Inflammatory macrophage (primary cell): ENCODE data around the gene CSNK1G1.
"Not testable (repeated sequence)": the region's sequence is repeated elsewhere in the genome, so short reads cannot be mapped to it uniquely, and the experiment has no call there.

Source experiments
- DNase-seq, 2 donors: peaks; one replicate each; pipeline ENCODE4 v3.0.0-alpha.2; 2020 to 2022

CSNK1G1 gene

GRCh38 chr15:64348455-64348854, 7.5 kb downstream of the CSNK1G1 start:
- no peak for DNase-seq

- DNase-seq = not testable (repeated sequence)
These were observed 9.7 kb downstream of the CSNK1G1 start for GRCh38 chr15:64346242-64346641.

DNA sequence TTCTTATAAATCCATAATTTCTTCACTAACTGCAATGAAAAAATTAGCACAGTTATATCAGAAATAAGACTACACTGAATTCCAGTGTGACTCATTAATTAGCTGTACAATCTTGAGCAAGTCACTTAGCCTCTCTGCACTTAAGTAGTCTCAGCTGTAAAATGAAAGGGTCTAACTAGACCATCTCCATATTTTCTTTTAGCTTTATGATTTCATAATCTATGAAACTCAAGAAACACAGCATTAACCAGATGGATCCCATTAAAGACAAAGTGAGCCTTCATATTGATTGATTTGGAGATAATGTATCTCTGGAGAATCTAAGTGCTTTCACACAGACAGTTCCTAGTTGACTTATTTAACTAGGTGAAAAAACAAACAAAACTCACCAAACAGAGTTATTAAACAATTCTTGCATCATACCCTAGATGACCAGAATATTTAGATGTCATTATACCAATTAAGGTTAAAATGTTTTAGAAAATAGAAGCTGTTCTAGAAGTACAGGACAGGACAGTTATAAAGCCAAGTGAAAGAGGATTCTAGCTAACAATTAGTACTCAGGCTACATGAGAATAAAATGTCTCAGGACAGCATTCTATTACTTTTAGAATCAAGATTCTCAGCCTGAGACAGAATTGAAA, 11.2 kb downstream of the CSNK1G1 start:
- no peak for DNase-seq

DNA sequence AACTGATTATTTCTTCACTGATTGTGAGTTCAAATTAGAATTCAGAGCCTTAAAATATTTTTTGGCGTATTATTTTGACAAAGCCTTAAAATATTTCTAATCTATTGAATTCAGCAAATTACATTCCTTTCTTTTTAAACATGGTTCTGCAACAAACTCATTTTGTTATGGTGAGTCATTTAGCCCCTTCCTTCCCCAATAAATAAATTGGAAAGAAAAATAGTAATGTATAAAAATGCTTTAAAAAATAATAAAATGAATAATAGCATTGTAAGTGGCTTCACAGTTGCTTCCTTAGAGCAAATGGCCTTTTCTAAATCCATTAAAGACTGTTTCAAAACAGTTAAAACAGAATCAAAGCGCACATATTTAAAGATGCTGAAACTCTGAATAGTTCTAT, 12.1 kb downstream of the CSNK1G1 start:
- no peak for DNase-seq

DNA sequence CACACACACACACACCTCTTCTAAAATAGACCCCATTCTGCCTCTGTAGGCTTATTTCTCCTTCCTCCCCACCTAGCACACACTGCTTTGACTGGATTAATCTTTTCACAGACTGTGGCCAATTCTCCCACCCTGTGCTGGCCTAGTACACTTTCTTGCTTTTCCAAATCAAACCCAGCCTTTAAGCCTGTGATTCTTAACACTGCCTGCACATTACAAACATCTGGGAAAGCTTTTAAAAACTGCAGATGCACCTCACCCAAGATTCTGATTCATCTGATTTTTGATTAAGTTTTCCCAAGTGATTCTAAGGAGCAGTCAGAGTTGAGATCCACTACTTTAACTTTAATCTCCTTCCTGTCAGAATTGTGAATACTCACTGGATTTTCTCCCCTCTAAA, 12.8 kb downstream of the CSNK1G1 start:
- no peak for DNase-seq

DNA sequence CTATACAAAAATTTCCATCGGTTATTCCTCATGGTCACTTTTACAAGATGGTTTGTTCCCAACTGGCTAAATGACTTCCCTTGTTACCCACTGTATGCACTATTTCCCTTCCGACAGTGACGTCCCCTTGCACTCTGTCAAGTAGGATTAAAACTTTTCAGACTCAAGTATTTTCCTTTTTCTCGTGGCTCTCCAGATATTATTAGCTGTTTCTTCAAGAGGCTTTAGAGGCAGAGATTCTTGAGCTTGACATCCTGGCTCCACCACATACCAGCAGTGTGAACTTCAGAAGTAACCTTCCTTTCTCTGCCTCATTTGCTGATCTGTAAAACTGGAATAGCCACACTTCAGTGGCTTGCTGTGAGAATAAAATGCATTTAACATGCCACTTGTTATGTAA, 14.0 kb downstream of the CSNK1G1 start:
- no peak for DNase-seq

DNA sequence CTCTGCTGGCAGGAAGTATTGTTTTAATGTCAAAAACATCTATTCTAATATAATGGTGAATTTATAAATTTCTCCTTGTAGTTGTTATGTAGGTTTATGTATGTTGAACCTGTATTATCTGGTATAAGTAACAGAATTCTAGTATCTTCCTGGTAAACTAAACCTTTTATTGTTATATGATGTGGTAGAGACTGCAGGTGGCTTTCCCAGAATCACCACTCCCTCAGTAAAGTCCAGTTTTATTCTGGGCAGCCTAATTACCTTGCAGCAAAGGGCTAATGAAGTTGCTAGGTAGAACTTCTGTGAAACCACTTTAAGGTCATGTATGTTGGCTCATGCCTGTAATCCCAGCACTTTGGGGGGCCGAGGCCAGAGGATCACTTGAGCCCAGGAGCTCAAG, 15.6 kb downstream of the CSNK1G1 start:
- no peak for DNase-seq

- no peak for DNase-seq
These were observed 18.2 kb downstream of the CSNK1G1 start for GRCh38 chr15:64337761-64338160.

GRCh38 chr15:64333986-64334929, 21.7 kb downstream of the CSNK1G1 start:
- no peak for DNase-seq

- DNase-seq = no peak
These were observed 22.5 kb downstream of the CSNK1G1 start for GRCh38 chr15:64333516-64333915.

DNA sequence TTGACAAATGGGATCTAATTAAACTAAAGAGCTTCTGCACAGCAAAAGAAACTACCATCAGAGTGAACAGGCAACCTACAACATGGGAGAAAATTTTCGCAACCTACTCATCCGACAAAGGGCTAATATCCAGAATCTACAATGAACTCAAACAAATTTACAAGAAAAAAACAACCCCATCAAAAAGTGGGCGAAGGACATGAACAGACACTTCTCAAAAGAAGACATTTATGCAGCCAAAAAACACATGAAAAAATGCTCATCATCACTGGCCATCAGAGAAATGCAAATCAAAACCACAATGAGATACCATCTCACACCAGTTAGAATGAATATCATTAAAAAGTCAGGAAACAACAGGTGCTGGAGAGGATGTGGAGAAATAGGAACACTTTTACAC, 24.3 kb downstream of the CSNK1G1 start:
- DNase-seq = not testable (repeated sequence)

GRCh38 chr15:64326975-64327374, 29.0 kb downstream of the CSNK1G1 start:
- DNase-seq = not testable (repeated sequence)

DNA sequence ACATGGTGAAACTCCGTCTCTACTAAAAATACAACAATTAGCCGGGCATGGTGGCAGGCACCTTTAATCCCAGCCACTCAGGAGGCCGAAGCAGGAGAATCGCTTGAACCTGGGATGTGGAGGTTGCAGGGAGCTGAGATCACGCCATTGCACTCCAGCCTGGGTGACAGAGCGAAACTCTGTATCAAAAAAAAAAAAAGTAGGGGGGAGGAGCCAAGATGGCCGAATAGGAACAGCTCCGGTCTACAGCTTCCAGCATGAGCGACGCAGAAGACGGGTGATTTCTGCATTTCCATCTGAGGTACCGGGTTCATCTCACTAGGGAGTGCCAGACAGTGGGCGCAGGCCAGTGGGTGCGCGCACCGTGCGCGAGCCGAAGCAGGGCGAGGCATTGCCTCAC, 29.5 kb downstream of the CSNK1G1 start:
- not testable (repeated sequence) for DNase-seq

DNA sequence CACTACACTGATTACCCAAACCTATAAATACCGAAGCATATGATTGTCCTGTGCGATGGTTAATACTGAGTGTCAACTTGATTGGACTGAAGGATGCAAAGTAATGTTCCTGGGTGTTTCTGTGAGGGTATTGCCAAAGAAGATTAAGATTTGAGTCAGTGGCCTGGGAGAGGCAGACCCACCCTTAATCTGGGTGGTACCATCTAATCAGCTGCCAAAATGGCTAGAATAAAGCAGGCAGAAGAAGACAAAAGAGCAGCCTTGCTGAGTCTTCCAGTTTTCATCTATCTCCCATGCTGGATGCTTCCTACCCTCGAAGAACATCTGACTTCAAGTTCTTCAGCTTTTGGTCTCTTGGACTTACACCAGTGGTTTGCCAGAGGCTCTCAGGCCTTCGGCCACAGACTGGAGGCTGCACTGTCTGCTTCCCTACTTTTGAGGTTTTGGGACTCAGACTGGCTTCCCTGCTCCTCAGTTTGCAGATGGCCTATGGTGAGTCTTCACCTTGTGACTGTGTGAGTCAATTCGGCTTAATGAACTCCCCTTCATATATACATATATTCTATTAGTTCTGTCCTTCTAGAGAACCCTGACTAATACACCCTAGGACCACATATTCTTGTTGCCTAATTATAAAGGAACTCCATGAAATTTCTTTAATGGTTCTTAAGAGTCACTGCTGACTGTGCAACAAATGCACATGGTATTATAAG, 31.7 kb downstream of the CSNK1G1 start:
- peak; percentile 83 to 90 for DNase-seq

GRCh38 chr15:64315216-64315615, 40.8 kb downstream of the CSNK1G1 start:
- DNase-seq = no peak

- no peak for DNase-seq
These were observed 41.5 kb downstream of the CSNK1G1 start for GRCh38 chr15:64314456-64314855.

GRCh38 chr15:64311566-64311965, 44.4 kb downstream of the CSNK1G1 start:
- no peak for DNase-seq

GRCh38 chr15:64310036-64310435, 45.9 kb downstream of the CSNK1G1 start:
- no peak for DNase-seq

- DNase-seq = no peak
These were observed 50.7 kb downstream of the CSNK1G1 start for GRCh38 chr15:64305261-64305660.

DNA sequence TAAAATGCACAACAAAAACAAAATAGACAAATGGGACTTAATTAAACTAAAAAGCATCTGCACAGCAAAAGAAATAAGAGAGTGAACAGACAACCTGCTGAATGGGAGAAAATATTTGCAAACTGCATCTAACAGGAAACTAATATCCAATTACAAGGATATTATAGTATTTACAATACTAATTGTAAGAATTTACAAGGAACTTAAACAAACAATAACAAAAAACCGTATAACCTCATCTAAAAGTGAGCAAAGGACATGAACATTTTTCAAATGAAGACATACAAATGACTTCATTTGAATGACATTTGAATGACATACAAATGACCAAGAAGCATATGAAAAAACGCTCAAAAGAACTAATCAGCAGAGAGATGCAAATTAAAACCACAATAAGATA, 66.4 kb downstream of the CSNK1G1 start:
- no peak for DNase-seq

GRCh38 chr15:64288999-64289398, 67.0 kb downstream of the CSNK1G1 start:
- no peak for DNase-seq

GRCh38 chr15:64288577-64288976, 67.4 kb downstream of the CSNK1G1 start:
- DNase-seq = no peak

- DNase-seq = no peak
These were observed 68.0 kb downstream of the CSNK1G1 start for GRCh38 chr15:64287953-64288352.
